Glomerular visceral epithelial cell (primary cell): ENCODE data around the gene ATXN7.

ENCODE experiments used
- DNase-seq: peaks from one replicate; pipeline ENCODE4 v3.0.0-alpha.2; 2016; ENCODE audit errors: extremely low spot score

Gene ATXN7

GRCh38 chr3:63966007-63966406 is 102.3 kb downstream of the ATXN7 start:
- DNase-seq, result no peak

GRCh38 chr3:63966871-63967270 is 103.2 kb downstream of the ATXN7 start:
- no peak for DNase-seq

GRCh38 chr3:63967675-63968611 is 104.3 kb downstream of the ATXN7 start:
- peak; percentile 70 for DNase-seq

GRCh38 chr3:63968612-63969350 is 105.1 kb downstream of the ATXN7 start:
- no peak for DNase-seq

DNA sequence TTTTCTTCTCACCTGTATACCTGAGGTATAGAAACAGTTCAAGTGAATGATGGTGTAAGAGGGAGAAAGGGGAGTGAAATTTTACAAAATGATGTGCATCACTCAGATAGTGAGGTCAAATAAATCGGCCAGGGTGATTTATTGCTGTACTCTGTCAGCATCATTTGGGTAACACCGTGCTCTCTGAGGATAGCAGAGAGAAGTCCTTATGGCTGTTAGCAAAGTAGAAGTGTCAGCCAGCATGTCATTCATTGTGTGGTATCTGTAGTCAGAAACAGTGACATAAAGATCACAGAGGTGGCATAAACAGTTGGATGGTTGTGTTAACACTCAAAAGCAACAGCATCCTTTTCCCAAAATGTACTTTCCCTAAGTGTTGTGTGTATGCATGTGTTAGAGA is 106.2 kb downstream of the ATXN7 start:
- DNase-seq, result no peak

DNA sequence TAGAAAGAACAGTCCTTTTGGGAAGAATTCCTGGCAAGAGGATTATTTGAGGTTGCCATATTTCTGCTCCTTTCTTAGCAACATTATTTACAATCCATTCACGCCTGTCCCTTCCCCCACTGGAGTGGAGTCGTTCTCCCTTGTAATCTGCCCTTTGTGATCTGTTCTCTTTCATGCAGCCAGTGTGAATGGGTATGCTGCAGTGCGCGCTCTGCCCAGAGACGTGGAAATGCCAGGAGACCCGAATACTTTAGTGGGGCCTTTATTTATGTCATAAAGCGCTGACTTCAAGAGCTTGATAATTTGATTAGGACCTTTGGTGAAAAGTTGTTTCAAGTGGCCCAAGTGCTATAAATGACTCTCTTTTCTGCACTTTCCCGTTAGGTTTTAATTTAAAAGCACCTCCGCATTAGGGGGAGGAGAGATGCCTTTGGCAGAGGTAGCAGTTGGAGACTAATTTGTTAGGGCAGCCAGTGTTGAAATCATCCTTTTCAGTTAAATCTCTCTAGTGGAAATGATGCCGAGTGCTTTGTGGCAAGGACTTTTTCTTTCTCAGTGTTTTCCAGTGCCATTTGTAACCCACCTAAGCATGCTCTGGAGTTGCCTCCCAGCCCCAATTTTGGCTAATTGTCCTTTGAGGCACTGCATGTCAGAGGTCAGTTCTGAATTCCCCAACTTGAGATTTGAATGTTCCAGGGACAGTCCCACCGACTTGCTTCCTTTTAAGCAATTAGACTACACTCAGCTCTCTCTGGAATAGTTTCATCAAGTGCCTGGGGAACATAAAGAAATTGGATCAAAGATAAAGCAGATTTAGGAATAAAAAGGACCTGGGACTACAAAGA is 107.2 kb downstream of the ATXN7 start:
- DNase-seq, result no peak

DNA sequence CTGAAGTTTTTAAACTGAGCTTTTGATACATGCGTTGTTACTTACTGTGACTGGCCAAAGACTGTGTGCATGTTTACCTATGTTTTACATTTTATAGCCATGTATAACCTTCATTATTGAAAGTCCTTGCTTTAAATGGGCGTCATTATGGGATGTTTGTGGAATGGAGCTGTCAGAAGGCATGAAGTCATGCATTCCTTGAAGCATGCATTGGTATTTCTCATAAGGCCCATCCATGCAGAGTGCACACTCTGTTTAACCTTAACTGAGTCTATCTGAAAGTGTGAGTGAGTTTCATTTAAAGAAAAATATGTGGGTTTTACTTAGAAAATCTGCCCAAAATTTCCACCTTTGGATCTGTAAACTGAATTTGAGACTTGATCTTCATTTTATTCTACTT is 108.5 kb downstream of the ATXN7 start:
- DNase-seq, result peak; percentile 43

- no peak for DNase-seq
These were observed 109.3 kb downstream of the ATXN7 start for GRCh38 chr3:63972987-63973386.

GRCh38 chr3:63973406-63973805 is 109.7 kb downstream of the ATXN7 start:
- no peak for DNase-seq

- no peak for DNase-seq
These were observed 110.8 kb downstream of the ATXN7 start for GRCh38 chr3:63974451-63974850.

DNA sequence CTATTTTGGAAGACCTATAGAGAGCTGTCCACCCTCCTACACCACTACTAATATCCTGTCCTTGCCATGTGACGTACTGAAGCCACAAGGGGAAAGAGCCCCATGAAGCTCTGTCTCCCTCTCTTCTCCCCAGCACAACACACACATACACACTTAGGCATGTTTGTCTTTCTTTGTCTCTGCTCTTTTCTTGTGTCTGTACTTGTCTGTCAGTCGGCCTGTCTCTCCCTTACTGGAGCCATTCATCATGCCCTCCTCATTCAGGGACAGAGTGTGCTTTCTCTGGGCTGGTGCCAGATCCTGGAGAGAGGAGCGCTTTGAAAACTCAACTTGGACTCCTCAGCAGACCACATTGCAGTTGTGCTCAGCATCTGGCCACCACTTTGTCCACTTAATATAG is 112.1 kb downstream of the ATXN7 start:
- no peak for DNase-seq

DNA sequence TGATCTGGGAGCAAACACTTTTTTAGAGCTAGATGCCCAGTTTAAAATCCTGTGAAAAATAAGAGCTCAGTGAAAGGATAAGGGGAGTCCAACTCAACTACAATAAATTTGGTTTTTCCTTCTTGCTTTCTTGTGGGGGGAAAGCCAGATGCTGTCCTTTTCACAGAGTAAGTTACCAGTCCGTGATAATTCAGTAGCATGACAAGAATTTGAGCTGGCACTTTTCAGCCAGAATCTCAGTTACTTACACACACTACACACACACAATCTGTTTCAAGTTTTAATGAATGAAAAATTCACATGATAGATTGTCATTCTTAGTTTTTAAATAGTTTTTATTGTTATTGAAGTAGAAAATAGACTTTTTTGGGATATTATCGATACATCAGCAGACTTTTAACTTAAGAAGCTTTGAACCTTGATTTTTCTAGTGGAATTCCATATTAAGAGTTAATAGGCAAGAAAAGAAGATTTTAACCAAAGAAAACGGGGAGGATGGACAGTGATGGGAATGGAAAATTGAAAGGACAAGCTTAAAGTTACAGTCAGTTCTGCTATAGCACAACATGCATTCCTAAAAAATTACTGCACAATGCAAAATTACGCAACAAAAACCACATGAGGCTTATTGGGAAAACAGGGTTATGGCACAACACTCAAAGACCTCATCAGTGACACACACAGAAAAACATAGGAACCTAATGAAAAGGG is 112.6 kb downstream of the ATXN7 start:
- DNase-seq, result peak; percentile 54

GRCh38 chr3:63976872-63977200 is 113.2 kb downstream of the ATXN7 start:
- no peak for DNase-seq

DNA sequence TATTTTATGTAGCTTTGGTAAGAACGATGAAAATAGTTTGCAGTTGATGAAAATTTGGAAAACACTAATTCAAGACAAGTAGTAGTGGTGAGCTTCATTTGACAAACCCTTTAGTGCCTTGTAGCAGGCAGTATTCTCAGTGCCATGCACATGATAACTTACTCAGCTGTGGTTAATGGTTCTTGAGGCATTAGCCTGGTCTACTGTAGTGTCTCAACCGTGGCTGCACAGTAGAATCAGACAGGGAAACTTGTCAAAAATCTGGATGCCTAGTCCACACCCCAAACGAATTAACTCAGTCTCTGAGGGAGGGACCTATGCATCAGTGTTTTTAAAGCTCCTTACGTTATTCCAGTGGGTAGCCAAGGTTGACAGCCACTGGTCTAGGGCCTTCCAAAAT is 114.2 kb downstream of the ATXN7 start:
- DNase-seq, result no peak

DNA sequence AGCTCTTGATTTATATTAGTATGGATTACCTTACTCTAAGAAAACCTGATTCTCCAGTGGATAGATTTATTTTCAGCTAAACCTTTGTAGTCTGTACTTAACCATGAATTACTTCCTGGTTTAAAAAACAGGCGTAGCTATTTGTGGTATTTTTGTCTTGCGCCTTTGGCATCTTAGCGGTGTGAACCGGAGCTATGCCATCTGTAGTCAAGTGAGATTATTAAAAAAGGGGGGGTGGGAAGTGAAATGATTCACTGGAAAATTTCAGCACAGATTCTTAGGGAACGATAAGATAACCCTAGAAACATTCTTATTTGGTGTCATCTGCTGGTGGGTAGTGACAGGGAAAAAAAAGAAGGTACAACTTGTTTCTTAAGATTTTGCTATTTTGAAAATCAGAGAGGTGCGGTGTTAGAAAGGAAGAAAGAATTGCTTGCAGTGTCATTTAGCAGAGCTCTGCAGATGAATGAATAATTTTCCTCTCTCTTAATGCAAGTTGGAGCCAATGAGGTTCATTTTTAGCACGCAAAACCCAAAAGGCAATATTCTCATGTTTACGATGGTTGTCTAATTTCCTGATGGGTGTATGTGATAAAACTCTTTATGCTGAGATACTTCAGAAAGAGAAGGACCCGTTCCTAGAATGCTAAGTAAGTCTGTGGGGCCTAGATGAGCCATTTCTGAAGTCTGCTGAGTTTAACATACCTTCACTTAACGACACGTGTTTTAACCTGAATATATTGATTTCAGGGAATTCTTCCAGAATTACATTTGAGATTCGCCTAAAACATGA is 115.6 kb downstream of the ATXN7 start:
- DNase-seq, result no peak

DNA sequence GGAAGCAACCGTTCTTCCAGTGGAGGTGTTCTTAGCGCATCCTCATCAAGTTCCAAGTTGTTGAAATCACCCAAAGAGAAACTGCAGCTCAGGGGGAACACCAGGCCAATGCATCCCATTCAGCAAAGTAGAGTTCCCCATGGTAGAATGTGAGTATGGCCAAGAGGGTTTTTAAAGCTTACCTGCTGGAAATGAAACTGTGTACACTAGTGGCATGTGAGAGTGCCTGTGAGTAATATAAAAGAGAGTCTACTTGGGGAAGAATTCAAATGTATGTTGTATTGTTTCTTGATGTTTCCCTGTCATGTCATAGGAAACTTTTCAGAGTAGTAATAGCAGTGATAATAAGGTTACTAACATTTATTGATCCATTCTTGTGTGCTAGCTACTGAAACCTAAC is 116.4 kb downstream of the ATXN7 start:
- DNase-seq, result no peak

DNA sequence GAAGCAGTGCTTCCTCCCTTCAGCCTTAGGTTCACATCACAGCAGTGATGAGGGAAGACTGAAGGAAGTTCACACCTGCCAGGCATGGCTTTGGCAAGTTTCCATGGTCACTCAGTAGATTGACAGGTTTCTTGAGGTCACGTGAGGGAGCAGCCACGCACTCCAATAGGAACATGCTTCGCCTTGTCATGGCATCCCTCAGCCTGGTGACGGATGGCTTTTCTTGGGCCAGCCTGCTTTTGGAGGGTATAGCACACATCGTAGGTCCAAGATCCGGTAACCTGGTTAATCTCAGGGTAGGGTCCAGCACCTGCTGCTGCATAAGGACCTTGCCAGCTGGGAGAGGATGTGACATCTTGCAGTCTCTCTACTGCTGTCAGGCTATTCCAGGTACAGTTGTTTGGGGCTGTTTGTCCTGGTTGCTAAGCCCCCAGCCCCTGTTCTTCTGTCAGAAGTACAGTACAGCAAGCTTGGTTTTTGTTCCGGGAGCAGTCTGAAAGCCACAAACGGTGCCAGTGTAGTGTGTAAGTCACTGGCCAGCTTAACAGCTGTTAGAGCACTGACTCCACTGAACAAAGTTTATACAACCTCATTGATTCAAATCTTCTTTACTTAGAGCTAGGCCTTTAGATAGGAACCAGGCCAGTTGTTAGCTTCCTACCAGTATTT is 117.3 kb downstream of the ATXN7 start:
- no peak for DNase-seq

GRCh38 chr3:63981980-63982379 is 118.3 kb downstream of the ATXN7 start:
- no peak for DNase-seq

GRCh38 chr3:63984391-63984790 is 120.7 kb downstream of the ATXN7 start:
- DNase-seq, result no peak

DNA sequence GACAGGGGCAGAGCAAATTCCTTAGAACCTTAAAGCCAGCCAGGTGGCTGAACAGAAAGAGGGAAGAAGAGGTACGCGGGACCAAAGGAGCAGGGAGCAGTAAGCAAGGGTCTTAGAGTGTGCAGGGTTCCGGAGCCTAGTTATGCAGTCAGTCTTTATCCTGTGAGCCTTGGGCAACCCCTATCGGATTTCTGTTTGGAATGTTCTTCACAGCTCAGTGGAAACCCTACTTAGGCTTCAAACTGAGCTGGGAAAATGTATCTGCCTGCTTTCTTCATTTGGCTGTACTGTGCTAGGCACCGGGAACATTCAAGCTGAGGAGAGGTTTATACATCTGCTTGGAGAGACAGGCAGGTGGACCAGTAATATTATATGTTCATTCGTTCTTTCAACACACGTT is 122.5 kb downstream of the ATXN7 start:
- no peak for DNase-seq
